GM12873 (cell line): ENCODE data around the gene USP6.

Experiments used
- CTCF ChIP-seq: IDR thresholded peaks from 2 replicates; pipeline ENCODE4 v1.5.1; 2012; ENCODE audit warnings: low read depth, mild to moderate bottlenecking, moderate library complexity, low read length, control low read depth; ENCODE audit not compliant: insufficient read depth; ENCODE audit errors: missing control alignments

Gene USP6

GRCh38 chr17:5191541-5192417 is 75.9 kb downstream of the USP6 start, which contains the start of gene ZNF594:
TSS of gene ZNF594 (minus strand) at chr17:5191868. CDS start at chr17:5184256, 7,612 bp downstream.
- peak; percentile 77 for TF ChIP-seq CTCF

- TF ChIP-seq CTCF: no peak
These were observed 78.5 kb downstream of the USP6 start for GRCh38 chr17:5194346-5194745.

- TF ChIP-seq CTCF: no peak
These were observed 82.6 kb downstream of the USP6 start for GRCh38 chr17:5198472-5198871.

- TF ChIP-seq CTCF: no peak
These were observed 84.5 kb downstream of the USP6 start for GRCh38 chr17:5200360-5200759.

- TF ChIP-seq CTCF: no peak
These were observed 85.2 kb downstream of the USP6 start for GRCh38 chr17:5201011-5201410.

GRCh38 chr17:5203178-5203907 is 87.5 kb downstream of the USP6 start:
- no peak for TF ChIP-seq CTCF

- TF ChIP-seq CTCF: no peak
These were observed 88.1 kb downstream of the USP6 start for GRCh38 chr17:5203908-5204294.
